Measurements from ENCODE around the gene RFC4. TPM values are rescaled to one million over a fixed set of nuclear protein-coding genes. Genes with fewer than 3 reads are reported as not detected.

The RFC4 gene
- total and polyA plus RNA-seq, 9 of the 15 experiments (the other 6 are each of a cell fraction or from before 2014, with no cell fraction given) = 105 to 227 (median 180) TPM

GRCh38 chr3:186783058-186783730 lies 23.1 kb downstream of the RFC4 start, which contains the start of gene EIF4A2 (continued):
- TF ChIP-seq ETS1 (conservative IDR thresholded peaks at IDR 0.05; ENCODE audit: control insufficient read depth, low read depth, low read length) (peak; percentile 54; the same call in 1 of the 2 replicates), ARID2 (IDR thresholded peaks at IDR 0.05) (no peak), MECOM (CRISPR knock-in tag; IDR thresholded peaks at IDR 0.05) (no peak), BCL6 (CRISPR knock-in tag; IDR thresholded peaks at IDR 0.05) (no peak), ZNF436 (CRISPR knock-in tag; IDR thresholded peaks at IDR 0.05) (0 out of 2 replicates have a peak, but pooled peaks have one; percentile 7), EP300 (IDR thresholded peaks at IDR 0.05; ENCODE audit: low read length) (peak; percentile 13; the same call in 1 of the 2 replicates), DLX4 (CRISPR knock-in tag; IDR thresholded peaks at IDR 0.05) (no peak), ZNF707 (CRISPR knock-in tag; conservative IDR thresholded peaks at IDR 0.05) (no peak), RBFOX2 (IDR thresholded peaks at IDR 0.05; ENCODE audit: low read depth, low read length) (peak; percentile 97), RB1 (IDR thresholded peaks at IDR 0.05; ENCODE audit: low read depth) (peak; percentile 87), LARP7 (IDR thresholded peaks at IDR 0.05) (0 out of 2 replicates have a peak, but pooled peaks have one; percentile 40), ZSCAN29 (IDR thresholded peaks at IDR 0.05) (peak; percentile 59; the same call in 1 of the 2 replicates), ZNF217 (CRISPR knock-in tag; IDR thresholded peaks at IDR 0.05) (no peak), CHAMP1 (IDR thresholded peaks at IDR 0.05) (peak; percentile 97), PRMT5 (CRISPR knock-in tag; IDR thresholded peaks at IDR 0.05) (no peak), FOXJ2 (tag; IDR thresholded peaks at IDR 0.05) (no peak), ZKSCAN3 (CRISPR knock-in tag; IDR thresholded peaks at IDR 0.05) (no peak), HDAC1 (IDR thresholded peaks at IDR 0.05) (peak; percentile 39 to 72; a peak in 3 of 4 replicates), PCBP2 (IDR thresholded peaks at IDR 0.05; ENCODE audit: low read depth, low read length, poor library complexity, severe bottlenecking) (no peak), EHMT2 (IDR thresholded peaks at IDR 0.05) (no peak), RBM14 (IDR thresholded peaks at IDR 0.05; ENCODE audit: borderline replicate concordance, insufficient read depth, low read depth, low read length) (no peak), HDGF (IDR thresholded peaks at IDR 0.05) (no peak)
- TF ChIP-seq, protein P1, sequence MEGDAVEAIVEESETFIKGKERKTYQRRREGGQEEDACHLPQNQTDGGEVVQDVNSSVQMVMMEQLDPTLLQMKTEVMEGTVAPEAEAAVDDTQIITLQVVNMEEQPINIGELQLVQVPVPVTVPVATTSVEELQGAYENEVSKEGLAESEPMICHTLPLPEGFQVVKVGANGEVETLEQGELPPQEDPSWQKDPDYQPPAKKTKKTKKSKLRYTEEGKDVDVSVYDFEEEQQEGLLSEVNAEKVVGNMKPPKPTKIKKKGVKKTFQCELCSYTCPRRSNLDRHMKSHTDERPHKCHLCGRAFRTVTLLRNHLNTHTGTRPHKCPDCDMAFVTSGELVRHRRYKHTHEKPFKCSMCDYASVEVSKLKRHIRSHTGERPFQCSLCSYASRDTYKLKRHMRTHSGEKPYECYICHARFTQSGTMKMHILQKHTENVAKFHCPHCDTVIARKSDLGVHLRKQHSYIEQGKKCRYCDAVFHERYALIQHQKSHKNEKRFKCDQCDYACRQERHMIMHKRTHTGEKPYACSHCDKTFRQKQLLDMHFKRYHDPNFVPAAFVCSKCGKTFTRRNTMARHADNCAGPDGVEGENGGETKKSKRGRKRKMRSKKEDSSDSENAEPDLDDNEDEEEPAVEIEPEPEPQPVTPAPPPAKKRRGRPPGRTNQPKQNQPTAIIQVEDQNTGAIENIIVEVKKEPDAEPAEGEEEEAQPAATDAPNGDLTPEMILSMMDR (IDR thresholded peaks at IDR 0.05 in 2 of 3, conservative IDR thresholded peaks at IDR 0.05 in 1 of 3; ENCODE audit: insufficient read depth in 2 of 3, low read depth in 1 of 3, low read length in 3 of 3) = 0 out of 6 replicates have a peak, but pooled peaks of 1 of the 3 experiments have one; percentile 4

Data from K562 (cell line).